CD4-positive, CD25-positive, alpha-beta regulatory T cell (primary cell): ENCODE measurements around the gene BTBD2. TPM values are rescaled to one million over a fixed set of nuclear protein-coding genes. Genes with fewer than 3 reads are reported as not detected.

Experiments used
- ATAC-seq, 2 donors: fragments of 150-1000 bp; cut with Tn5 transposase; one replicate each; pipeline ENCODE4 v1.10.0; 2021; ENCODE audit warnings: low read depth in 2 of 2, moderate number of reproducible peaks in 2 of 2, moderate library complexity in 1 of 2
- DNase-seq, 3 donors: peaks; one replicate each; pipeline versions ENCODE4 v3.0.0 to v3.0.0-alpha.2; 2012 to 2022; ENCODE audit warnings: mixed read lengths in 1 of 3
- H3K27ac ChIP-seq: one replicate; pipeline ENCODE4 v1.7.0; 2013; ENCODE audit warnings: mild to moderate bottlenecking, low read length; ENCODE audit not compliant: insufficient read depth, poor library complexity, severe bottlenecking
- H3K27me3 ChIP-seq: one replicate; pipeline ENCODE4 v1.7.0; 2013; ENCODE audit warnings: low read length; ENCODE audit not compliant: control insufficient read depth, insufficient read depth
- H3K36me3 ChIP-seq: one replicate; pipeline ENCODE4 v1.7.0; 2013; ENCODE audit warnings: mild to moderate bottlenecking, low read length, moderate library complexity; ENCODE audit not compliant: control insufficient read depth, insufficient read depth
- H3K4me1 ChIP-seq: 2 replicates; pipeline ENCODE4 v1.7.0; 2013; ENCODE audit warnings: mild to moderate bottlenecking, low read length; ENCODE audit not compliant: insufficient read depth, control insufficient read depth, poor library complexity, severe bottlenecking
- H3K4me3 ChIP-seq: one replicate; pipeline ENCODE4 v1.7.0; 2013; ENCODE audit warnings: low read depth, mild to moderate bottlenecking, low read length, moderate library complexity
- H3K9me3 ChIP-seq, 2 experiments: 1 replicate in 1 of 2; 2 replicates in 1 of 2; pipeline ENCODE4 v1.7.0; 2013; ENCODE audit warnings: low read length in 2 of 2, mild to moderate bottlenecking in 1 of 2, moderate library complexity in 1 of 2; ENCODE audit not compliant: control insufficient read depth in 2 of 2
- H3K27ac Mint-ChIP-seq, 3 donors: one replicate each; pipeline ENCODE4 v1.8.0; 2020 to 2022; ENCODE audit warnings: mild to moderate bottlenecking in 3 of 3, mixed read lengths in 3 of 3, moderate library complexity in 2 of 3
- H3K27me3 Mint-ChIP-seq: one replicate; pipeline ENCODE4 v1.8.0; 2022; ENCODE audit warnings: mild to moderate bottlenecking, mixed read lengths
- H3K36me3 Mint-ChIP-seq: one replicate; pipeline ENCODE4 v1.8.0; 2020; ENCODE audit warnings: mixed read lengths
- H3K4me1 Mint-ChIP-seq, 4 donors: one replicate each; pipeline ENCODE4 v1.8.0; 2020 to 2022; ENCODE audit warnings: mixed read lengths in 4 of 4, mild to moderate bottlenecking in 1 of 4
- H3K4me3 Mint-ChIP-seq, 4 donors: one replicate each; pipeline ENCODE4 v1.8.0; 2020 to 2022; ENCODE audit warnings: mild to moderate bottlenecking in 4 of 4, mixed read lengths in 4 of 4, moderate library complexity in 3 of 4
- H3K9me3 Mint-ChIP-seq, 7 donors: one replicate each; pipeline ENCODE4 v1.8.0; 2020 to 2022; ENCODE audit warnings: mixed read lengths in 7 of 7, mild to moderate bottlenecking in 3 of 7, moderate library complexity in 2 of 7
- polyA plus RNA-seq, 4 donors: library from polyadenylated mRNA; unstranded; fragments of 300-500 nt; fragmentation: Illumina TruSeq; gene quantifications; one replicate each; pipeline ENCODE4 v1.2.3, GENCODE V29; 2021
- total RNA-seq: library from RNA; stranded (reverse); gene quantifications from one replicate; pipeline ENCODE4 v1.2.3, GENCODE V29; 2022

The BTBD2 gene
- total and polyA plus RNA-seq, 5 donors from 2014 or later = 3.2 to 58.6 (median 5.1) TPM

DNA sequence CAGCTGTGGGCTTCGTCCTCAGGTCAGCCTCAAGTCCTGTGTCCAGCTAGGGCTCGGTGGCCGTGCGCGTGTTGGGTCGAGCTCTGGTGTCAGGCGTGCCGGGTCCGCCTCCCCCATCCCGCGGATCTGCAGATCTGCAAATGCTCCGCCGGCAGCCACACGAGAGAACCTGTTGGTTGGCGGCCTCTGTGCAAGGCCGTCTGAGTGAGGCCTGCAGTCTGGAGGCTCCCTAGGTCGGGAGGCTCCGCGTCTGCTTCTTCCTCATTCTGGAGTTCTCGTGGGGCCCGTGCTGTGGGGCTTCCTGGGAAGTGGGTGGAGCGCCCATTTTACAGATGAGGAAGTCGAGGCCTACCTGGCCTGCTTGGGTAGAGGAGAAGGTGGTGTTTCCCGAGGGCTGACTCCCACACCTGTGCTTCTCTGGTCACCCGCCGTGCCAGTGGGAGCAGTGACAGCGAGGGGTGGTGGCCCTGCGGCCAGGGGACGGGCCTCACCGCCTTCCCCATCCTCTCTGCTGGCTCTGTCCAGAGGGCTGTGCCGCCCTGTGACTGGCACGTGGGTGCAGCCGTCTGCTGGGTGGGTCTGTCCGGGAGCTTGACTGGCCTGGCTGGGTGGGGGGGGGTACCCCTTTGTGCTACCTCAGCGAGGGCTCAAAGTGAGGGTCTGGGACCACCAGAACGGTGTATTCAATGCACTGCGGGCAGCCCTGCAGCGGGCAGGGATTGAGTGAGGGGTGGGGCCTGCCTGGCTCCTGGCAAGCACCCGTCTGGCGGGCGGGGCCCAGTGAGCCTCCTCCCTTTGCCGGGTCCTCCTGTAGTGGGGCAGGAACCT, 71.2 kb downstream of the BTBD2 start:
- no peaks in the 10 kb centered on the region for H3K9me3 ChIP-seq
- H3K36me3 ChIP-seq = peaks cover 3% of the 10 kb centered on the region
- Mint-ChIP-seq H3K4me3 (peak overlapping the region in 3 of 4 donors; percentile 21 to 67 (median 35)), H3K9me3 (no peaks in the 10 kb centered on the region), H3K27me3 (peaks cover 12% of the 10 kb centered on the region), H3K36me3 (no peaks in the 10 kb centered on the region), H3K27ac (peak overlapping the region in 1 of 3 donors; percentile 83), H3K4me1 (peaks cover 6 to 43% (median 21%) of the 10 kb centered on the region in 4 donors)
- ATAC-seq (no peak), DNase-seq (no peak)
- peak overlapping the region; percentile 90 for H3K27ac ChIP-seq
- no peak overlapping the region for H3K4me3 ChIP-seq
- H3K27me3 ChIP-seq = no peaks in the 10 kb centered on the region
- peaks cover 33% of the 10 kb centered on the region for H3K4me1 ChIP-seq

GRCh38 chr19:1943661-1944087, 71.8 kb downstream of the BTBD2 start:
- Mint-ChIP-seq H3K27ac (peak overlapping the region in 2 of 3 donors; percentile 95 to 98), H3K4me3 (peak overlapping the region; percentile 89 to 97 (median 94)), H3K27me3 (peaks cover 12% of the 10 kb centered on the region), H3K9me3 (no peaks in the 10 kb centered on the region), H3K36me3 (no peaks in the 10 kb centered on the region), H3K4me1 (peaks cover 6 to 37% (median 17%) of the 10 kb centered on the region in 4 donors)
- Histone ChIP-seq H3K36me3 (peaks cover 3% of the 10 kb centered on the region), H3K4me3 (no peak overlapping the region), H3K27ac (peak overlapping the region; percentile 90), H3K9me3 (no peaks in the 10 kb centered on the region), H3K27me3 (no peaks in the 10 kb centered on the region), H3K4me1 (peaks cover 33% of the 10 kb centered on the region)
- DNase-seq = no peak
- ATAC-seq = no peak

DNA sequence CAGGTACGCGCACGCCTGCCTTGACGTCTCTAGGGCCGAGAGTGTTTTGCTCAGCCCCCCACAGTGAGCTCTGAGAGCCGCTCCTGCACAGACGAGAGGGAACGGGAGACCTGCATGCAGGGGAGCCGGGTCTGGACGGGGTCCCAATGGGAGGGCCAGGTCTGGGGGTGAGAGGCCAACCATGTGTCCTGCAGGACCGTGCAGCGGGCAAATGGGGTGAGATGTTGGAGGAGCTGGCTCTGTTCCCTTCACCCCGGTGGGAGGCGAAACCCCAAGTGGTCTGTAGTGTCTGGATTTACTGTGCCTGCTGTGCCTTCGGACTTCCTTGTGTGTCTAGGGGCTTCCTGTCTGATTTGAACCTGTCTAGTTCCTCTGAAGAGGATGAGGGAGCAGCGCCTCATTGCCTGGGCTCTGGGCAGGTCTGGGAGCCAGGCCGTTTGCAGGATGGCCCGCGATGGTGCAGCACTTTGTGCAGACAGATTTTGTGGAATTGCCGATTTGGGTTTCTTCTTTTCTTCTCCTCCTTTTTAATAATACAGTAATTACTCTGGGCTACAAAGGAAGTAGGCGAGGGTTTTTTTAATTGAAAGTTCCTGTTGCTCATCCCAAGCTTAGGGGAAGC, 72.5 kb downstream of the BTBD2 start:
- DNase-seq (no peak), ATAC-seq (no peak)
- peaks cover 12% of the 10 kb centered on the region for H3K27me3 Mint-ChIP-seq
- H3K4me1 Mint-ChIP-seq = peaks cover 6 to 34% (median 16%) of the 10 kb centered on the region in 4 donors
- no peaks in the 10 kb centered on the region for H3K36me3 Mint-ChIP-seq
- Histone ChIP-seq H3K4me3 (peak overlapping the region; percentile 68), H3K4me1 (peaks cover 33% of the 10 kb centered on the region), H3K27ac (peak overlapping the region; percentile 90), H3K9me3 (no peaks in the 10 kb centered on the region), H3K36me3 (peaks cover 3% of the 10 kb centered on the region), H3K27me3 (no peaks in the 10 kb centered on the region)
- peak overlapping the region; percentile 89 to 97 (median 94) for H3K4me3 Mint-ChIP-seq
- peak overlapping the region; percentile 95 to 98 (median 95) for H3K27ac Mint-ChIP-seq
- H3K9me3 Mint-ChIP-seq = no peaks in the 10 kb centered on the region

- Histone ChIP-seq H3K27ac (peak overlapping the region; percentile 90), H3K36me3 (peaks cover 3% of the 10 kb centered on the region), H3K4me3 (peak overlapping the region; percentile 76), H3K9me3 (no peaks in the 10 kb centered on the region), H3K27me3 (no peaks in the 10 kb centered on the region), H3K4me1 (peaks cover 33% of the 10 kb centered on the region)
- DNase-seq (peak; percentile 59 to 76 (median 69)), ATAC-seq (peak; percentile 30 to 35)
- no peaks in the 10 kb centered on the region for H3K9me3 Mint-ChIP-seq
- H3K4me3 Mint-ChIP-seq = peak overlapping the region; percentile 89 to 97 (median 94)
- H3K36me3 Mint-ChIP-seq = no peaks in the 10 kb centered on the region
- H3K4me1 Mint-ChIP-seq = peaks cover 6 to 34% (median 16%) of the 10 kb centered on the region in 4 donors
- peaks cover 12% of the 10 kb centered on the region for H3K27me3 Mint-ChIP-seq
- H3K27ac Mint-ChIP-seq = peak overlapping the region; percentile 95 to 98 (median 95)
Observed at GRCh38 chr19:1942078-1942933, 73.2 kb downstream of the BTBD2 start.

DNA sequence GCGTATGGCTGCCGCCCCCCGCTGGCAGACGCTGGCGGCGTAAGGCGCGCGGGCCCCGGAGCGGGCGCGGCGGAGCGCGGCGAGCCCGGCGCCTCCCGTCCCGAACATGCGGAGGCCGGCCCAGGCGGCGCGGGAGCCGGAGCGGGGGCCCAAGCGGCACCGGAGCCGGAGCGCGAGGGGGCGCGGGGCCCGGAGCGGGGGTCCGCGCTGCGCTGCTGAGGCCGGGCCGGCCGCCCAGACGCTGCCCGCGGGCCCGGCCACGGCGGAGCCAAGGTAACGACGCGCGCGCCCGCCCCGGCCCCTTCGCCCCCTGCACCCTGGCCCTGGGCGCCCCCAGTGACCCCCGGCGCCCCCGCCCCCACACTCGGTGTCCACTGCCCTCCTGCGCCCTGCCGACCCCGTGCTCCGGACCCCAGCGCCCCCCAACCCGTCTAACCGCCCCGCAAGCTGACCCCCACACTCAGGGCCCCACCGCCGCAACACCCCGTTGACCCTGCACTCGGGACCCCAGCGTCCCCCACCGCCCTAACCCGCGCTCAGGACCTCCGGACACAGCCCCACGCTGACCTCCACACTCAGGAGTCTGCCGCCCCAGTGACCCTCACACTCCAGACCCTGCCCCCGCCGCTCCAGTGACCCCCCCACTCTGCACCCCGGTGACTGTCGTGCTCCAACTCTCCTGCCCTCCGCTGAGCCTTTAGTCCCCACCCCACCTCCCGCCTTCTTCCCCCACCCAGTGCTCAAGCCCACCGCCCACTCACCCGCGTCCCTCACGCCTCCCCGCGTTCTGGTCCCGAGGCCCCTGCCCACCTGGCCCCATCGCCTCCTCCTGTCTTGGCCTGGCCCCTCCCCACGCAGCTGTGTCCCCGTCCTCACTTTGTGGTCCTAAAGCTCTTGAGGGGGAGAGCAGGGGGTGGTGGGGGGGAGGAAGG, 74.1 kb downstream of the BTBD2 start, which contains the start of gene CSNK1G2:
Gene CSNK1G2, plus strand, starts transcription at position 27 of the 932 bp plus-strand sequence. CDS start 28,601 bp downstream, outside the sequence.
- Histone ChIP-seq H3K9me3 (no peaks in the 10 kb centered on the region), H3K4me3 (peak within 1 kb of the TSS; percentile 76), H3K4me1 (peaks cover 33% of the 10 kb centered on the region), H3K27ac (peak within 1 kb of the TSS; percentile 96), H3K27me3 (no peaks in the 10 kb centered on the region), H3K36me3 (no peaks in the 10 kb centered on the region)
- peak; percentile 60 to 61 for ATAC-seq
- Mint-ChIP-seq H3K9me3 (no peaks in the 10 kb centered on the region), H3K27me3 (peaks cover 12% of the 10 kb centered on the region), H3K4me3 (peak within 1 kb of the TSS; percentile 92 to 97 (median 96)), H3K36me3 (no peaks in the 10 kb centered on the region), H3K4me1 (peaks cover 6 to 31% (median 17%) of the 10 kb centered on the region in 4 donors), H3K27ac (peak within 1 kb of the TSS; percentile 95 to 99 (median 98))
- no peak for DNase-seq

DNA sequence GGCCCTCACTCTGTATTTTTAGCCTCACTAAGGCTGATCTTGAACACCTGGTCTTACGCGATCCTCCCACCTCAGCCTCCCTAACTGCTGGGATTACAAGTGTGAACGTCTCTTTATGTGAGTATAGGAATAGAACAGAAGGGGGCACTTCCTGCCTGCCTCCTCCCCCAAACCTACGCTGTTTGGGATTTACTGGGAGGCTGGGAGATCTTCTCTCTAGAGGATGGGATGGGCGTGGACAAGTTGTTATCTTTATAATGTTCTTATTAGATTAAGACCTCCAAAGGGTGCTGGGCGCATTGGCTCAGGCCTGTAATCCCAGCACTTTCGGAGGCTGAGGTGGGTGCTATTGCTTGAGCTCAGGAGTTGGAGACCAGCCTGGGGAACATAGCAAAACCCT, 77.4 kb downstream of the BTBD2 start:
- peak overlapping the region in 2 of 4 donors; percentile 23 to 73 for H3K4me3 Mint-ChIP-seq

More for the DNA sequence above, 77.4 kb downstream of the BTBD2 start:
- Histone ChIP-seq H3K9me3 (no peaks in the 10 kb centered on the region), H3K27ac (no peak overlapping the region), H3K36me3 (no peaks in the 10 kb centered on the region), H3K4me3 (no peak overlapping the region), H3K27me3 (no peaks in the 10 kb centered on the region), H3K4me1 (peaks cover 16% of the 10 kb centered on the region)
- ATAC-seq (no peak), DNase-seq (no peak)
- Mint-ChIP-seq H3K27me3 (peaks cover 12% of the 10 kb centered on the region), H3K9me3 (peaks cover 0 to 4% (median 1%) of the 10 kb centered on the region in 7 donors), H3K4me1 (peaks cover 6 to 21% (median 16%) of the 10 kb centered on the region in 4 donors), H3K27ac (peak overlapping the region; percentile 35 to 82 (median 48)), H3K36me3 (no peaks in the 10 kb centered on the region)
